NT2/D1 (cell line): ENCODE data around the gene CDON.

Experiments
- SUZ12 ChIP-seq: IDR thresholded peaks from 2 replicates; pipeline ENCODE4 v1.6.1; 2011; ENCODE audit not compliant: insufficient read length, insufficient read depth; ENCODE audit errors: extremely low read depth
- YY1 ChIP-seq: IDR thresholded peaks from 2 replicates; pipeline ENCODE4 v1.6.1; 2011; ENCODE audit not compliant: insufficient read length, insufficient read depth
- ZNF274 ChIP-seq: IDR thresholded peaks from 2 replicates; pipeline ENCODE4 v1.6.1; 2011; ENCODE audit warnings: mild to moderate bottlenecking, low read depth, low read length

- TF ChIP-seq ZNF274 = no peak
- no peak for TF ChIP-seq YY1
- no peak for TF ChIP-seq SUZ12
Measured at GRCh38 chr11:126026579-126026978, 36.1 kb downstream of the CDON start.
